DND-41 (cell line): ENCODE data around the gene ASH1L.

ENCODE experiments used
- EZH2 ChIP-seq: IDR thresholded peaks from 3 replicates; pipeline ENCODE4 v1.6.1; 2012; ENCODE audit warnings: borderline replicate concordance, low read depth, mild to moderate bottlenecking, moderate library complexity, low read length, inconsistent platforms; ENCODE audit not compliant: severe bottlenecking
- TF ChIP-seq, protein P1 (sequence below): IDR thresholded peaks from 2 replicates; pipeline ENCODE4 v1.5.1; 2012; ENCODE audit warnings: borderline replicate concordance, low read length, moderate library complexity, mild to moderate bottlenecking; ENCODE audit not compliant: poor library complexity, severe bottlenecking; ENCODE audit errors: extremely low read depth

- TF ChIP-seq, protein P1, sequence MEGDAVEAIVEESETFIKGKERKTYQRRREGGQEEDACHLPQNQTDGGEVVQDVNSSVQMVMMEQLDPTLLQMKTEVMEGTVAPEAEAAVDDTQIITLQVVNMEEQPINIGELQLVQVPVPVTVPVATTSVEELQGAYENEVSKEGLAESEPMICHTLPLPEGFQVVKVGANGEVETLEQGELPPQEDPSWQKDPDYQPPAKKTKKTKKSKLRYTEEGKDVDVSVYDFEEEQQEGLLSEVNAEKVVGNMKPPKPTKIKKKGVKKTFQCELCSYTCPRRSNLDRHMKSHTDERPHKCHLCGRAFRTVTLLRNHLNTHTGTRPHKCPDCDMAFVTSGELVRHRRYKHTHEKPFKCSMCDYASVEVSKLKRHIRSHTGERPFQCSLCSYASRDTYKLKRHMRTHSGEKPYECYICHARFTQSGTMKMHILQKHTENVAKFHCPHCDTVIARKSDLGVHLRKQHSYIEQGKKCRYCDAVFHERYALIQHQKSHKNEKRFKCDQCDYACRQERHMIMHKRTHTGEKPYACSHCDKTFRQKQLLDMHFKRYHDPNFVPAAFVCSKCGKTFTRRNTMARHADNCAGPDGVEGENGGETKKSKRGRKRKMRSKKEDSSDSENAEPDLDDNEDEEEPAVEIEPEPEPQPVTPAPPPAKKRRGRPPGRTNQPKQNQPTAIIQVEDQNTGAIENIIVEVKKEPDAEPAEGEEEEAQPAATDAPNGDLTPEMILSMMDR, result no peak
- TF ChIP-seq EZH2, result no peak
Observed at GRCh38 chr1:155437405-155437804, 125.2 kb downstream of the ASH1L start.
